H1 (cell line): Measurements from ENCODE around the gene ULBP3. TPM values are rescaled to one million over a fixed set of nuclear protein-coding genes. Genes with fewer than 3 reads are reported as not detected.

Experiments
- CTCF ChIA-PET: fragments of 300-600 bp; sonication (Branson Sonifier 250); formaldehyde crosslinking; loops from one replicate; lab custom pipeline; 2021; ENCODE audit not compliant: partially characterized antibody; lab: Charles Lee
- POLR2A ChIA-PET: fragments of 300-600 bp; sonication (Branson Sonifier 250); formaldehyde crosslinking; loops from one replicate; lab custom pipeline; 2021; ENCODE audit warnings: inconsistent platforms; ENCODE audit not compliant: partially characterized antibody; lab: Charles Lee
- DNase-seq, 2 experiments: peaks; one replicate each; pipeline versions ENCODE4 v3.0.0 to v3.0.0-alpha.2; 2010 to 2022; ENCODE audit warnings: low spot score in 2 of 2, low read depth in 1 of 2, mixed read lengths in 1 of 2
- FAIRE-seq: peaks from 2 replicates; lab custom pipeline; 2011; peaks lifted over from hg19 to GRCh38; lab: Jason Lieb, UNC
- H2AFZ ChIP-seq: 2 replicates; pipeline ENCODE4 v1.8.1; 2012; ENCODE audit warnings: low read length, inconsistent platforms
- H2AK5ac ChIP-seq: 2 replicates; pipeline ENCODE4 v1.6.1; 2013; ENCODE audit warnings: low read depth, low read length
- H2BK120ac ChIP-seq: replicated peaks from 2 replicates; pipeline ENCODE3; 2013; ENCODE audit warnings: low read depth, low read length, inconsistent platforms
- H2BK12ac ChIP-seq: 2 replicates; pipeline ENCODE4 v1.6.1; 2013; ENCODE audit warnings: low read depth, low read length
- H2BK15ac ChIP-seq: 2 replicates; pipeline ENCODE4 v1.6.1; 2013; ENCODE audit warnings: low read length
- H2BK20ac ChIP-seq: 2 replicates; pipeline ENCODE4 v1.6.1; 2013; ENCODE audit warnings: low read length
- H2BK5ac ChIP-seq: 2 replicates; pipeline ENCODE4 v1.6.1; 2013; ENCODE audit warnings: low read depth, low read length
- H3K14ac ChIP-seq: 2 replicates; pipeline ENCODE4 v1.6.1; 2013; ENCODE audit warnings: inconsistent platforms; ENCODE audit not compliant: insufficient read length
- H3K18ac ChIP-seq: 2 replicates; pipeline ENCODE4 v1.6.1; 2013; ENCODE audit warnings: low read length; ENCODE audit errors: extremely low read depth
- H3K23ac ChIP-seq: 2 replicates; pipeline ENCODE4 v1.6.1; 2013; ENCODE audit warnings: inconsistent platforms; ENCODE audit not compliant: insufficient read length
- H3K23me2 ChIP-seq: 2 replicates; pipeline ENCODE4 v1.6.1; 2013; ENCODE audit warnings: low read depth, low read length
- H3K27ac ChIP-seq: 2 replicates; pipeline ENCODE4 v1.6.1; 2011; ENCODE audit warnings: low read depth, low read length, inconsistent platforms
- H3K27me3 ChIP-seq, 4 experiments: replicated peaks in 1 of 4; 1 replicate in 1 of 4; 2 replicates in 3 of 4; pipeline versions ENCODE4 v1.6.1 to v1.8.1; 2011 to 2013; ENCODE audit warnings: low read length in 3 of 4, mild to moderate bottlenecking in 3 of 4, inconsistent platforms in 2 of 4, mixed read lengths in 2 of 4, moderate library complexity in 1 of 4; ENCODE audit not compliant: control insufficient read depth in 3 of 4, insufficient read depth in 3 of 4; ENCODE audit errors: extremely low read depth in 1 of 4
- H3K36me3 ChIP-seq, 4 experiments: 2 replicates each; pipeline versions ENCODE4 v1.6.1 to v1.8.1; 2011 to 2013; ENCODE audit warnings: mild to moderate bottlenecking in 4 of 4, low read length in 3 of 4, moderate library complexity in 2 of 4, control low read depth in 1 of 4, inconsistent platforms in 1 of 4; ENCODE audit not compliant: insufficient read depth in 4 of 4, control insufficient read depth in 2 of 4
- H3K4ac ChIP-seq: replicated peaks from 2 replicates; pipeline ENCODE3; 2013; ENCODE audit warnings: low read length, low read depth, mixed read lengths, inconsistent platforms; ENCODE audit not compliant: insufficient read length
- H3K4me1 ChIP-seq, 4 experiments: replicated peaks in 1 of 4; 1 replicate in 1 of 4; 2 replicates in 3 of 4; pipeline versions ENCODE4 v1.6.1 to v1.8.1; 2011 to 2013; ENCODE audit warnings: low read length in 3 of 4, inconsistent platforms in 2 of 4, mixed read lengths in 1 of 4; ENCODE audit not compliant: insufficient read depth in 4 of 4, control insufficient read depth in 3 of 4
- H3K4me2 ChIP-seq, 2 experiments: 2 replicates each; pipeline versions ENCODE4 v1.6.1 to v1.8.1; 2011 to 2013; ENCODE audit warnings: low read depth in 2 of 2, low read length in 2 of 2, control low read depth in 1 of 2, inconsistent platforms in 1 of 2, mild to moderate bottlenecking in 1 of 2; ENCODE audit not compliant: insufficient read depth in 1 of 2
- H3K4me3 ChIP-seq, 4 experiments: fragments of 200-600, 300-600 bp in 1 of 4; sonication (generic), shearing (Covaris generic), sonication (Bioruptor Twin) in 1 of 4; 2 replicates each; pipeline versions ENCODE4 v1.5.1 to v1.8.1; 2011 to 2016; ENCODE audit warnings: low read length in 4 of 4, low read depth in 3 of 4, control low read depth in 2 of 4, inconsistent platforms in 2 of 4, mild to moderate bottlenecking in 2 of 4, mixed read lengths in 1 of 4, moderate library complexity in 1 of 4; ENCODE audit not compliant: insufficient read depth in 2 of 4; ENCODE audit errors: extremely low read depth in 1 of 4
- H3K56ac ChIP-seq: replicated peaks from 2 replicates; pipeline ENCODE3; 2013; ENCODE audit warnings: low read depth, mild to moderate bottlenecking, mixed read lengths, low read length, inconsistent platforms; ENCODE audit not compliant: insufficient read length
- H3K79me1 ChIP-seq: 2 replicates; pipeline ENCODE4 v1.6.1; 2013; ENCODE audit warnings: low read depth, low read length, control low read depth
- H3K79me2 ChIP-seq, 2 experiments: 2 replicates each; pipeline versions ENCODE4 v1.6.1 to v1.8.1; 2012 to 2013; ENCODE audit warnings: low read length in 2 of 2, mild to moderate bottlenecking in 2 of 2, inconsistent platforms in 1 of 2; ENCODE audit not compliant: insufficient read depth in 2 of 2, control insufficient read depth in 1 of 2
- H3K9ac ChIP-seq, 4 experiments: replicated peaks in 1 of 4; 1 replicate in 1 of 4; 2 replicates in 3 of 4; pipeline versions ENCODE4 v1.6.1 to v1.8.1; 2011 to 2013; ENCODE audit warnings: low read depth in 3 of 4, low read length in 3 of 4, control low read depth in 2 of 4, mild to moderate bottlenecking in 2 of 4, moderate library complexity in 2 of 4, inconsistent platforms in 1 of 4; ENCODE audit errors: extremely low read depth in 1 of 4
- H3K9me3 ChIP-seq, 2 experiments: 2 replicates each; pipeline versions ENCODE4 v1.6.1 to v1.8.1; 2012 to 2013; ENCODE audit warnings: mild to moderate bottlenecking in 2 of 2, moderate library complexity in 2 of 2, control low read depth in 1 of 2, inconsistent platforms in 1 of 2, low read depth in 1 of 2, low read length in 1 of 2, mixed read lengths in 1 of 2; ENCODE audit not compliant: insufficient read depth in 2 of 2
- H4K20me1 ChIP-seq, 2 experiments: replicated peaks in 1 of 2; 2 replicates each; pipeline versions ENCODE3 to v1.8.1; 2011 to 2013; ENCODE audit warnings: inconsistent platforms in 2 of 2, low read length in 2 of 2, mild to moderate bottlenecking in 1 of 2; ENCODE audit not compliant: insufficient read depth in 2 of 2, control insufficient read depth in 1 of 2
- H4K5ac ChIP-seq: 2 replicates; pipeline ENCODE4 v1.6.1; 2013; ENCODE audit warnings: low read length, low read depth, mixed read lengths, inconsistent platforms; ENCODE audit not compliant: insufficient read length
- H4K8ac ChIP-seq: 2 replicates; pipeline ENCODE4 v1.8.0; 2013; ENCODE audit warnings: mild to moderate bottlenecking, moderate library complexity, low read length, inconsistent platforms; ENCODE audit not compliant: insufficient read depth; ENCODE audit errors: extremely low read depth
- H4K91ac ChIP-seq: replicated peaks from 2 replicates; pipeline ENCODE3; 2013; ENCODE audit warnings: low read length, mixed read lengths, inconsistent platforms; ENCODE audit not compliant: insufficient read length
- BCL11A ChIP-seq, 2 experiments: IDR thresholded peaks; one replicate each; pipeline ENCODE4 v1.6.1; 2011; ENCODE audit warnings: low read depth in 2 of 2, low read length in 2 of 2, mild to moderate bottlenecking in 2 of 2
- BRCA1 ChIP-seq: IDR thresholded peaks from 2 replicates; pipeline ENCODE4 v1.6.1; 2012; ENCODE audit warnings: low read depth, low read length, improper control_type of control experiment
- GTF2F1 ChIP-seq: IDR thresholded peaks from 2 replicates; pipeline ENCODE4 v1.6.1; 2012; ENCODE audit warnings: low read depth, low read length, improper control_type of control experiment, borderline replicate concordance
- HDAC2 ChIP-seq, 2 experiments: fragments of 300-600 bp in 1 of 2; sonication (generic) in 1 of 2; IDR thresholded peaks; 2 replicates each; pipeline ENCODE4 v1.6.1; 2011 to 2012; ENCODE audit warnings: low read depth in 2 of 2, low read length in 2 of 2, mild to moderate bottlenecking in 2 of 2, moderate library complexity in 2 of 2, borderline replicate concordance in 1 of 2, inconsistent platforms in 1 of 2
- HDAC6 ChIP-seq: IDR thresholded peaks from one replicate; pipeline ENCODE4 v1.7.1; 2012; ENCODE audit warnings: low read depth, mild to moderate bottlenecking, inconsistent platforms, low read length, moderate library complexity
- JUN ChIP-seq: IDR thresholded peaks from 2 replicates; pipeline ENCODE4 v1.6.1; 2011; ENCODE audit warnings: low read depth, mild to moderate bottlenecking, improper control_type of control experiment, low read length
- JUND ChIP-seq: IDR thresholded peaks from 2 replicates; pipeline ENCODE4 v1.6.1; 2011; ENCODE audit warnings: mild to moderate bottlenecking, improper control_type of control experiment, low read length
- KDM5A ChIP-seq: fragments of 200-600 bp; IDR thresholded peaks from 2 replicates; pipeline ENCODE4 v1.7.1; 2012; ENCODE audit warnings: mild to moderate bottlenecking, low read length, inconsistent platforms, mixed read lengths
- SIX5 ChIP-seq: IDR thresholded peaks from 2 replicates; pipeline ENCODE4 v1.6.1; 2011; ENCODE audit warnings: mild to moderate bottlenecking, low read depth, low read length
- TEAD4 ChIP-seq: IDR thresholded peaks from 2 replicates; pipeline ENCODE4 v1.6.1; 2012; ENCODE audit warnings: low read depth, low read length, inconsistent platforms, mixed read lengths
- ZNF274 ChIP-seq: IDR thresholded peaks from 2 replicates; pipeline ENCODE4 v1.7.0; 2012; ENCODE audit warnings: low read length, borderline replicate concordance; ENCODE audit errors: extremely low read depth
- WGBS, 2 experiments: shearing (Covaris generic) in 1 of 2; methylation state at CpG; one replicate each; pipeline versions ENCODE4 v1.1.6 to v1.1.7; 2013 to 2015; ENCODE audit warnings: low lambda C conversion rate in 2 of 2, mixed read lengths in 2 of 2, inconsistent platforms in 1 of 2, low coverage in 1 of 2, missing lambda C conversion rate in 1 of 2; ENCODE audit not compliant: insufficient replicate concordance in 2 of 2, insufficient coverage in 1 of 2, insufficient read length in 1 of 2; ENCODE audit errors: extremely low coverage in 1 of 2, missing lambda C conversion rate in 1 of 2; 5-methylcytosine and 5-hydroxymethylcytosine counted together
- polyA plus RNA-seq, 7 experiments: library from polyadenylated mRNA; depleted of rRNA in 3 of 7; stranded (reverse) in 5 of 7; unstranded in 2 of 7; fragments of >200 nt in 5 of 7; fragments of 200-250 nt in 2 of 7; gene quantifications; 1 replicate in 5 of 7; 2 replicates in 1 of 7; 4 replicates in 1 of 7; pipeline versions ENCODE4 v1.2.1 to v1.2.3, GENCODE V29; 2011 to 2013; ENCODE audit warnings: missing spikeins in 2 of 7, mixed read lengths in 2 of 7
- total RNA-seq: library from RNA; stranded (reverse); fragmentation: NEBNext Ultra II Directional; extraction: Animal tissue kit (Norgen Biotek cat#: 25700); gene quantifications from 2 replicates; pipeline ENCODE4 v1.2.1, GENCODE V29; 2021

Gene ULBP3
- total and polyA plus RNA-seq, 2 of the 8 experiments (the other 6 are each of a cell fraction or from before 2014, with no cell fraction given), result 1.9 to 4.2 TPM

DNA sequence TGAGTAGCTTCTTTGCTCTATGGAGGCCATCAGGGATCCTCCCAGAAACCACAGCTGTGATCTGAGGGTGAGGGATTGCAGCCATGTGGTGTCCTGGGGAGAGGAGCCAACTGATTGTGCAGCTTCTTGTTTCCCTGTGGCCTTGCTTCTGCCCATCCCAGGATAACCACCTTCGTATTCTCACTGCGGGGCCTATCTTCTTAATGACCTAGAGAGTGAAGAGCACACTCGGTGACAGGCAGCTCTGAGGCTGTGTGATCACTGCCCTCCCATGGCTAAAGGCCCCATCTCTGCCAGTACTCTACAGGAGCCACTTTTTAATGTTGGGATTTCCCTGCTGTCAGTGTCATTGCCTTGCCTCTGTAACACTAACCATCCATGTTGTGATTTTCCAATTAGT, 38.3 kb downstream of the ULBP3 start:
- TF ChIP-seq TEAD4, result no peak
- TF ChIP-seq KDM5A, result no peak
- no peak for TF ChIP-seq HDAC2 (IDR thresholded peaks at IDR 0.05; ENCODE audit: borderline replicate concordance in 1 of 2, low read depth in 2 of 2, low read length in 2 of 2)
- TF ChIP-seq GTF2F1, result no peak
- no peak for TF ChIP-seq HDAC6
- TF ChIP-seq JUN, result no peak
- no peak for TF ChIP-seq BRCA1
- no peak for TF ChIP-seq SIX5
- no peak for TF ChIP-seq JUND
- TF ChIP-seq ZNF274, result no peak
- no peak for TF ChIP-seq BCL11A (IDR thresholded peaks at IDR 0.05; ENCODE audit: low read depth in 2 of 2, low read length in 2 of 2)
- no peaks in the 10 kb centered on the region for H3K9me3 ChIP-seq
- H3K4ac ChIP-seq, result no peak overlapping the region
- H3K23ac ChIP-seq, result no peak overlapping the region
- FAIRE-seq (no peak), DNase-seq (no peak)
- ChIA-PET CTCF (interaction anchor here (0.8 to 1.7 kb wide), 3 partner anchors 14 to 197 kb away, joined by 3 to 8 read pairs (median 3); no protein-coding TSS in a partner anchor), POLR2A (no interaction called here)
- no peak overlapping the region; the same call in 1 of the 2 replicates for H4K8ac ChIP-seq
- no peaks in the 10 kb centered on the region for H3K79me2 ChIP-seq
- no peak overlapping the region for H3K4me2 ChIP-seq
- H2BK5ac ChIP-seq, result no peak overlapping the region
- H2BK12ac ChIP-seq, result no peak overlapping the region
- no peak overlapping the region for H2BK120ac ChIP-seq
- no peak overlapping the region for H2AFZ ChIP-seq
- no peak overlapping the region for H3K9ac ChIP-seq
- H3K56ac ChIP-seq, result no peak overlapping the region
- H3K79me1 ChIP-seq, result no peaks in the 10 kb centered on the region
- no peaks in the 10 kb centered on the region for H4K20me1 ChIP-seq
- H3K27me3 ChIP-seq, result peaks cover 3 to 29% (median 25%) of the 10 kb centered on the region in 4 experiments
- no peak overlapping the region for H3K18ac ChIP-seq
- no peak overlapping the region for H3K4me3 ChIP-seq
- 84% methylated on average over 3 of the region's 3 CpGs; no CpG with 5 or more reads in 1 of the 2 experiments for WGBS, 2 experiments
- H3K4me1 ChIP-seq, result peaks cover 0 to 6% (median 1%) of the 10 kb centered on the region in 4 experiments; a peak in 3 of 7 replicates
- H4K5ac ChIP-seq, result no peak overlapping the region
- H3K36me3 ChIP-seq, result no peaks in the 10 kb centered on the region
- no peak overlapping the region for H3K27ac ChIP-seq
- no peak overlapping the region for H2BK20ac ChIP-seq
- H3K23me2 ChIP-seq, result no peaks in the 10 kb centered on the region; the same call in 1 of the 2 replicates
- H2BK15ac ChIP-seq, result 0 out of 2 replicates have a peak overlapping the region, but pooled peaks have one; percentile 11
- no peak overlapping the region for H4K91ac ChIP-seq
- H3K14ac ChIP-seq, result no peak overlapping the region
- H2AK5ac ChIP-seq, result no peak overlapping the region
